Testis (tissue), 2 donors: ENCODE results near the gene PI3.

Source experiments
- POLR2A ChIP-seq: fragments of 450-650 bp; IDR thresholded peaks from one replicate; pipeline ENCODE4 v1.6.1; 2017; ENCODE audit warnings: antibody characterized with exemption, mild to moderate bottlenecking, moderate library complexity
- TF ChIP-seq, protein P1 (sequence below), 3 experiments: fragments of 450-650 bp in 2 of 3; fragments of 200-600 bp in 1 of 3; sonication (generic) in 1 of 3; IDR thresholded peaks; one replicate each; pipeline ENCODE4 v1.5.1; 2016 to 2019; ENCODE audit warnings: antibody characterized with exemption in 3 of 3, mild to moderate bottlenecking in 2 of 3, moderate library complexity in 1 of 3

DNA sequence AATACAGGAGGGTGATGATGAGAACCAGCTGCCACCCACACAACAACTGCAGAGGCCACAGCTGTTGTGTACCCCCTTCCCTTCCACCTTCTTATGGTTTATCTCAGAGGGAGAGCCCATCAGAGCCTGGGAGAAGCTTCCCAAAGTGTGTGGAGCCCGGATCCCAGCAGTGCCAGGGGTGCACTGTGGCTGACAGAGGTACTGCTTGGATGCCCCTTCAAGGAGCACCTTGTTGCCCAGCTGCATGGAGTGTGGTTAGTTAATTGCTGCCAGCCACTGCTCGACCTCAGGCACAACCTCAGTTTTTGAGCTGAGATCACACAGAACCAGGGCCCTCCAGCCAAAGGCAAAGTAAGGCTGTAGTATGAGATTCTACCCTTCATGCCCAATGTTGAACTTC is 13.0 kb downstream of the PI3 start:
- TF ChIP-seq, protein P1, sequence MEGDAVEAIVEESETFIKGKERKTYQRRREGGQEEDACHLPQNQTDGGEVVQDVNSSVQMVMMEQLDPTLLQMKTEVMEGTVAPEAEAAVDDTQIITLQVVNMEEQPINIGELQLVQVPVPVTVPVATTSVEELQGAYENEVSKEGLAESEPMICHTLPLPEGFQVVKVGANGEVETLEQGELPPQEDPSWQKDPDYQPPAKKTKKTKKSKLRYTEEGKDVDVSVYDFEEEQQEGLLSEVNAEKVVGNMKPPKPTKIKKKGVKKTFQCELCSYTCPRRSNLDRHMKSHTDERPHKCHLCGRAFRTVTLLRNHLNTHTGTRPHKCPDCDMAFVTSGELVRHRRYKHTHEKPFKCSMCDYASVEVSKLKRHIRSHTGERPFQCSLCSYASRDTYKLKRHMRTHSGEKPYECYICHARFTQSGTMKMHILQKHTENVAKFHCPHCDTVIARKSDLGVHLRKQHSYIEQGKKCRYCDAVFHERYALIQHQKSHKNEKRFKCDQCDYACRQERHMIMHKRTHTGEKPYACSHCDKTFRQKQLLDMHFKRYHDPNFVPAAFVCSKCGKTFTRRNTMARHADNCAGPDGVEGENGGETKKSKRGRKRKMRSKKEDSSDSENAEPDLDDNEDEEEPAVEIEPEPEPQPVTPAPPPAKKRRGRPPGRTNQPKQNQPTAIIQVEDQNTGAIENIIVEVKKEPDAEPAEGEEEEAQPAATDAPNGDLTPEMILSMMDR (IDR thresholded peaks at IDR 0.05): no peak
- no peak for TF ChIP-seq POLR2A
